ENCODE measurements around the gene LCNL1. TPM values are rescaled to one million over a fixed set of nuclear protein-coding genes. Genes with fewer than 3 reads are reported as not detected.

The LCNL1 gene
- total and polyA plus RNA-seq, 2 of the 13 experiments (the other 11 are each of a cell fraction or from before 2014, with no cell fraction given) = not detected

DNA sequence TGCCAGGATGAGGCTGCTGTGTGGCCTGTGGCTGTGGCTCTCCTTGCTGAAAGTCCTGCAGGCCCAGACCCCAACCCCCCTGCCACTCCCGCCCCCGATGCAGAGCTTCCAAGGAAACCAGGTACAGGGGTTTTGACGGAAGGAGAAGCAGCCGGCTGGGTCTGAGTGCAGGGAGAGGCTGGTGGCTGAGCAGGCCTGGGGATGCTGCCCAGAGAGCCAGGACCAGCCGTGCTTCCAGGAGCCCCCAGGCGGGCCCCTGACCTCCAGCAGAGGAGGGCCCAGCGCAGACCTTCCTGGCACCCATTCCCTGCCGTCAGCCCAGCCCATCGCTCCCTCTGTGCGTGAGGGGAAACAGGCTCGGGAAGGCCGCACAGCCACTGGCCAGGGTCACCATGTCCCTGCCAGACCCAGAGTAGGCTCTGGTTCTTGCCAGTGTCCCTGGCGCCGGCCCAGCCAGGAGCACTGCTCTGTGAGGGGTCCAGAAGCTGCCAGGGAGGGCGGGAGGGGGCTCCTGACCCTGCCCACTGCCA, 30.4 kb upstream of the LCNL1 start:
- Histone ChIP-seq H3K4me1 (ENCODE audit: insufficient read depth, low read length) (peaks cover 32% of the 10 kb centered on the region), H3K79me2 (ENCODE audit: insufficient read depth, low read length) (peaks cover 5% of the 10 kb centered on the region), H2AFZ (ENCODE audit: low read length) (no peak overlapping the region), H3K9me3 (ENCODE audit: low read length) (no peaks in the 10 kb centered on the region), H3K4me3 (replicated peaks in 1 of 3; ENCODE audit: insufficient read depth in 1 of 3, low read depth in 2 of 3, low read length in 3 of 3) (no peak overlapping the region), H3K27ac (ENCODE audit: extremely low read length, insufficient read depth, low read length) (no peak overlapping the region), H3K27me3 (ENCODE audit: control insufficient read depth in 1 of 2, insufficient read depth in 2 of 2, low read length in 2 of 2) (no peaks in the 10 kb centered on the region), H3K9ac (ENCODE audit: insufficient read depth, low read depth, low read length) (no peak overlapping the region), H3K36me3 (replicated peaks in 1 of 2; ENCODE audit: control insufficient read depth in 1 of 2, insufficient read depth in 2 of 2, low read length in 2 of 2) (no peaks in the 10 kb centered on the region), H3K4me2 (ENCODE audit: low read depth, low read length) (no peak overlapping the region), H4K20me1 (ENCODE audit: insufficient read depth, low read length) (no peaks in the 10 kb centered on the region)
- intact Hi-C loops (cut with micrococcal nuclease; ENCODE audit: unreplicated experiment) = no loop called here
- no TSS peak for BruUV-seq (replicated peaks)
- ChIA-PET POLR2A (no interaction called here), CTCF (ENCODE audit: low intra/inter-chr PET ratio, low total read pairs) (no interaction called here)
- WGBS (ENCODE audit: low lambda C conversion rate) = 92% methylated on average over 2 of the region's 15 CpGs
- in situ Hi-C loops (cut with HindIII; ENCODE audit: extremely low pct_ligation_motif_present, low pct_unique_long_range_greater_than_20kb) = no loop called here
- TF ChIP-seq BHLHE40 (IDR thresholded peaks at IDR 0.05; ENCODE audit: low read length) (no peak), HDAC6 (IDR thresholded peaks at IDR 0.05; ENCODE audit: low read depth, low read length) (no peak), JUNB (CRISPR knock-in tag; IDR thresholded peaks at IDR 0.05; ENCODE audit: borderline replicate concordance) (no peak)
- ATAC-seq (no peak), DNase-seq (ENCODE audit: low spot score) (no peak), FAIRE-seq (no peak)

GRCh38 chr9:136952876-136953770, 29.7 kb upstream of the LCNL1 start:
- Histone ChIP-seq H3K36me3 (replicated peaks in 1 of 2; ENCODE audit: control insufficient read depth in 1 of 2, insufficient read depth in 2 of 2, low read length in 2 of 2) (no peaks in the 10 kb centered on the region), H3K9me3 (ENCODE audit: low read length) (no peaks in the 10 kb centered on the region), H4K20me1 (ENCODE audit: insufficient read depth, low read length) (no peaks in the 10 kb centered on the region), H3K4me3 (replicated peaks in 1 of 3; ENCODE audit: insufficient read depth in 1 of 3, low read depth in 2 of 3, low read length in 3 of 3) (no peak overlapping the region), H3K4me1 (ENCODE audit: insufficient read depth, low read length) (peaks cover 25% of the 10 kb centered on the region), H3K9ac (ENCODE audit: insufficient read depth, low read depth, low read length) (no peak overlapping the region), H2AFZ (ENCODE audit: low read length) (no peak overlapping the region), H3K79me2 (ENCODE audit: insufficient read depth, low read length) (peaks cover 5% of the 10 kb centered on the region), H3K4me2 (ENCODE audit: low read depth, low read length) (no peak overlapping the region), H3K27me3 (ENCODE audit: control insufficient read depth in 1 of 2, insufficient read depth in 2 of 2, low read length in 2 of 2) (peaks cover under 1 to 1% of the 10 kb centered on the region in 2 experiments; a peak in 1 of 5 replicates), H3K27ac (ENCODE audit: extremely low read length, insufficient read depth, low read length) (no peak overlapping the region)
- ATAC-seq (no peak), DNase-seq (ENCODE audit: low spot score) (no peak), FAIRE-seq (no peak)
- BruUV-seq (replicated peaks) = no TSS peak
- WGBS (ENCODE audit: low lambda C conversion rate) = 95% methylated on average over 14 of the region's 44 CpGs
- POLR2A ChIA-PET = no interaction called here
- in situ Hi-C loops (cut with HindIII; ENCODE audit: extremely low pct_ligation_motif_present, low pct_unique_long_range_greater_than_20kb) = no loop called here
- intact Hi-C loops (cut with micrococcal nuclease; ENCODE audit: unreplicated experiment) = no loop called here
- no peak for TF ChIP-seq ZFX (CRISPR knock-in tag; IDR thresholded peaks at IDR 0.05; ENCODE audit: low read depth)
- no peak for TF ChIP-seq MED8 (CRISPR knock-in tag; IDR thresholded peaks at IDR 0.05; ENCODE audit: insufficient replicate concordance)
- TF ChIP-seq FOSL1 (CRISPR knock-in tag; IDR thresholded peaks at IDR 0.05; ENCODE audit: borderline replicate concordance) = no peak
- TF ChIP-seq ZNF737 (CRISPR knock-in tag; IDR thresholded peaks at IDR 0.05; ENCODE audit: borderline replicate concordance) = no peak
- TF ChIP-seq ZBTB37 (CRISPR knock-in tag; IDR thresholded peaks at IDR 0.05) = no peak
- no peak for TF ChIP-seq GPN1 (CRISPR knock-in tag; IDR thresholded peaks at IDR 0.05; ENCODE audit: borderline replicate concordance)
- no peak for TF ChIP-seq SRSF1 (optimal IDR thresholded peaks at IDR 0.05; ENCODE audit: low read depth, low read length)
- TF ChIP-seq ZNF17 (CRISPR knock-in tag; IDR thresholded peaks at IDR 0.05) = no peak
- no peak for TF ChIP-seq ZBTB38 (CRISPR knock-in tag; IDR thresholded peaks at IDR 0.05)
- CTCF ChIA-PET (ENCODE audit: low intra/inter-chr PET ratio, low total read pairs) = no interaction called here
